Measurements from ENCODE around the gene MYO1G.

Gene MYO1G

GRCh38 chr7:44987457-44987856, 8.6 kb upstream of the MYO1G start:
- no peak for TF ChIP-seq OSR1 (CRISPR knock-in tag; IDR thresholded peaks at IDR 0.05)
- no peak for TF ChIP-seq SNAI2 (CRISPR knock-in tag; IDR thresholded peaks at IDR 0.05)
- no peak for TF ChIP-seq ZC3H10 (CRISPR knock-in tag; IDR thresholded peaks at IDR 0.05)
- no peak for TF ChIP-seq POU6F1 (CRISPR knock-in tag; IDR thresholded peaks at IDR 0.05; ENCODE audit: borderline replicate concordance, low read depth)
- no peak for ATAC-seq

GRCh38 chr7:44986218-44987053, 7.6 kb upstream of the MYO1G start:
- TF ChIP-seq CSDC2 (CRISPR knock-in tag; IDR thresholded peaks at IDR 0.05) (peak; percentile 87; the same call in 1 of the 2 replicates), ESRRG (CRISPR knock-in tag; IDR thresholded peaks at IDR 0.05) (no peak), PATZ1 (CRISPR knock-in tag; IDR thresholded peaks at IDR 0.05; ENCODE audit: borderline replicate concordance) (no peak), ZC3H10 (CRISPR knock-in tag; IDR thresholded peaks at IDR 0.05) (no peak), ZFP3 (CRISPR knock-in tag; IDR thresholded peaks at IDR 0.05) (peak; percentile 86), SNAI2 (CRISPR knock-in tag; IDR thresholded peaks at IDR 0.05) (peak; percentile 64; the same call in 1 of the 2 replicates), OSR1 (CRISPR knock-in tag; IDR thresholded peaks at IDR 0.05) (no peak), BACH2 (CRISPR knock-in tag; IDR thresholded peaks at IDR 0.05; ENCODE audit: borderline replicate concordance) (0 out of 2 replicates have a peak, but pooled peaks have one; percentile 68), ISL1 (CRISPR knock-in tag; IDR thresholded peaks at IDR 0.05) (no peak), TSHZ2 (CRISPR knock-in tag; IDR thresholded peaks at IDR 0.05) (peak; percentile 83), ZNF565 (CRISPR knock-in tag; conservative IDR thresholded peaks at IDR 0.05; ENCODE audit: low read depth) (peak; percentile 68; the same call in 1 of the 2 replicates), GLIS3 (CRISPR knock-in tag; IDR thresholded peaks at IDR 0.05) (peak; percentile 88; the same call in 1 of the 2 replicates), ZNF70 (CRISPR knock-in tag; IDR thresholded peaks at IDR 0.05) (peak; percentile 56), POU6F1 (CRISPR knock-in tag; IDR thresholded peaks at IDR 0.05; ENCODE audit: borderline replicate concordance, low read depth) (peak; percentile 16; the same call in 1 of the 2 replicates), RARB (CRISPR knock-in tag; IDR thresholded peaks at IDR 0.05) (no peak), CREB5 (CRISPR knock-in tag; IDR thresholded peaks at IDR 0.05; ENCODE audit: low read depth) (peak; percentile 9; the same call in 1 of the 2 replicates)
- ATAC-seq, result peak; percentile 96

GRCh38 chr7:44985900-44986217, 7.0 kb upstream of the MYO1G start:
- TF ChIP-seq ZC3H10 (CRISPR knock-in tag; IDR thresholded peaks at IDR 0.05) (no peak), PATZ1 (CRISPR knock-in tag; IDR thresholded peaks at IDR 0.05; ENCODE audit: borderline replicate concordance) (no peak), ZNF565 (CRISPR knock-in tag; conservative IDR thresholded peaks at IDR 0.05; ENCODE audit: low read depth) (no peak), TSHZ2 (CRISPR knock-in tag; IDR thresholded peaks at IDR 0.05) (no peak), ZNF8 (CRISPR knock-in tag; IDR thresholded peaks at IDR 0.05) (no peak)
- ATAC-seq, result no peak; the same call in 2 of the 3 replicates

Measured in SK-N-SH treated with all-trans-retinoic acid at 6 μM for 48 hours (cell line).